ENCODE measurements around the gene CCDC54.
"Not testable (repeated sequence)": the region's sequence is repeated elsewhere in the genome, so short reads cannot be mapped to it uniquely, and the experiment has no call there.

Gene CCDC54
- 0 reads per million in 3 donors for total RNA-seq

DNA sequence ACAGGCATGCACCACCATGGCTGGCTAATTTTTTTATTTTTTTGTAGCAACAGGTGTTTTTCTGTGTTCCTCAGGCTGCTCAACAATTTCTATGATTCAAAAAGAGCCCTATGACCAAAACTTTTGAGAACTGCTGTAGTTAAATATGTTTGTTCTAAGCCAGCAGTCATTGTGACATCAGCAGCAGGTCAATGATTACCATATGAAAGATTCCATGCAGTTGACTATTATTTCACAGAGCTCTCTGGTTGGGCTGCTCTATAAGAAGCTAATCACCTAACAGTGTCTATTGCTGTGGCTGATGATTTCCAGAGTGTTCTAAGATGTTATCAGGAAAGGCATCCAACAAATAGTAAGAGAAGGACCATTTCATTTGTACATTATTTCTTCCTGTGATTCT, at the start of gene CCDC54:
Gene CCDC54 (plus strand): TSS at position 289 of the 400 bp plus-strand sequence. CDS start 149 bp downstream, outside the sequence.
- Histone ChIP-seq H3K4me1 (ENCODE audit: control insufficient read depth, insufficient read depth, low read length, poor library complexity, severe bottlenecking) (no peaks in the 10 kb centered on the region), H3K4me3 (ENCODE audit: insufficient read depth, low read depth, low read length, poor library complexity, severe bottlenecking) (no peak within 1 kb of the TSS), H3K27me3 (replicated peaks; ENCODE audit: control insufficient read depth, insufficient read depth, low read length, poor library complexity, severe bottlenecking) (no peaks in the 10 kb centered on the region), H3K9me3 (ENCODE audit: control insufficient read depth, low read length) (no peaks in the 10 kb centered on the region), H3K36me3 (ENCODE audit: control insufficient read depth, insufficient read depth, low read length) (no peaks in the 10 kb centered on the region), H3K27ac (ENCODE audit: insufficient read depth, low read length, poor library complexity, severe bottlenecking) (no peak within 1 kb of the TSS)
- DNase-seq: no peak

DNA sequence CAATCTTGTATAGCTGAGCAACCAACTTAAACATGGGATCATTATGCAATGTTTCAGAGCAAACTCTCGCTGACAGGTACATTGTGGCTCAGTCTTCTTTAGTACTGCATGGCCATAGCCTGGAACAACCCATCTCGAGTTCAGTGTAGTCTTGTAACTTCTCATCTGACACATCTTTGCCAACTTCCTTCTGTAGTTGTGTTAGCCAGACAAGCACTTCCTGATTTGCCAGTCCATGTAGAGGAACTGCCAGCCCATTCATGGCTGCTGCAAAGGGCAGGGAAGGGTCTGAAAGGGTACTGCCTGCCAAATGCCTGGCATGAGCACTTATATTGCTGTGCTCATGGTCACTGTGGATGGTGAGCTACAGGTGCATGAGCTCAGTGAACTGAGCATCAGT, 49.2 kb upstream of the CCDC54 start:
- Histone ChIP-seq H3K27ac (ENCODE audit: insufficient read depth, low read length, poor library complexity, severe bottlenecking) (no peak overlapping the region), H3K4me1 (ENCODE audit: control insufficient read depth, insufficient read depth, low read length, poor library complexity, severe bottlenecking) (no peaks in the 10 kb centered on the region), H3K9me3 (ENCODE audit: control insufficient read depth, low read length) (no peaks in the 10 kb centered on the region), H3K36me3 (ENCODE audit: control insufficient read depth, insufficient read depth, low read length) (no peaks in the 10 kb centered on the region), H3K27me3 (replicated peaks; ENCODE audit: control insufficient read depth, insufficient read depth, low read length, poor library complexity, severe bottlenecking) (no peaks in the 10 kb centered on the region), H3K4me3 (ENCODE audit: insufficient read depth, low read depth, low read length, poor library complexity, severe bottlenecking) (no peak overlapping the region)
- DNase-seq: no peak

DNA sequence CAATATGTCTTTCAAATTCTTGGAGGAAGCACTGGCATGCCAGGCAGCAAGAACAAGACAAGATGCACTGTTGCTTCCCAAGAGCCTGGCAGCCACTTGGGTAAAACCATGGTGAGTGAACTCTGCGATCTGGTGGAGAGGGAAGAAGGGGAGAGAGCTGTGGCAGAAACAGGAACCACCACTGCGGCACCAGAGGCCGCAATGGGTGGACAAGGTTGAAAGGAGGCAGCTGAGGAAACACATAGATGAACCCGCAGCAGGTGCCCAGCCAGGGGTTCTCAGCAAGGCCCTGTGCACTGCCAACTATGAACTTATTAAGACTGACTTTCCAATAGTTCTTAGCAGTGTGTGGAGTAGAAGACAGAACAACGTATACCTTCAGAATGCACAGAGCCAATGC, 48.2 kb upstream of the CCDC54 start:
- no peak overlapping the region for H3K27ac ChIP-seq (ENCODE audit: insufficient read depth, low read length, poor library complexity, severe bottlenecking)
- H3K4me3 ChIP-seq (ENCODE audit: insufficient read depth, low read depth, low read length, poor library complexity, severe bottlenecking): no peak overlapping the region
- no peaks in the 10 kb centered on the region for H3K9me3 ChIP-seq (ENCODE audit: control insufficient read depth, low read length)
- no peaks in the 10 kb centered on the region for H3K36me3 ChIP-seq (ENCODE audit: control insufficient read depth, insufficient read depth, low read length)
- no peaks in the 10 kb centered on the region for H3K27me3 ChIP-seq (replicated peaks; ENCODE audit: control insufficient read depth, insufficient read depth, low read length, poor library complexity, severe bottlenecking)
- no peaks in the 10 kb centered on the region for H3K4me1 ChIP-seq (ENCODE audit: control insufficient read depth, insufficient read depth, low read length, poor library complexity, severe bottlenecking)
- DNase-seq: no peak

- H3K36me3 ChIP-seq (ENCODE audit: control insufficient read depth, insufficient read depth, low read length); H3K27ac ChIP-seq (ENCODE audit: insufficient read depth, low read length, poor library complexity, severe bottlenecking); H3K4me3 ChIP-seq (ENCODE audit: insufficient read depth, low read depth, low read length, poor library complexity, severe bottlenecking); H3K27me3 ChIP-seq (replicated peaks; ENCODE audit: control insufficient read depth, insufficient read depth, low read length, poor library complexity, severe bottlenecking); H3K4me1 ChIP-seq (ENCODE audit: control insufficient read depth, insufficient read depth, low read length, poor library complexity, severe bottlenecking); DNase-seq; H3K9me3 ChIP-seq (ENCODE audit: control insufficient read depth, low read length): not testable (repeated sequence)
Observed at GRCh38 chr3:107339690-107340089, 37.5 kb upstream of the CCDC54 start.

- no peaks in the 10 kb centered on the region for H3K9me3 ChIP-seq (ENCODE audit: control insufficient read depth, low read length)
- no peak overlapping the region for H3K27ac ChIP-seq (ENCODE audit: insufficient read depth, low read length, poor library complexity, severe bottlenecking)
- no peak for DNase-seq
- no peaks in the 10 kb centered on the region for H3K27me3 ChIP-seq (replicated peaks; ENCODE audit: control insufficient read depth, insufficient read depth, low read length, poor library complexity, severe bottlenecking)
- no peak overlapping the region for H3K4me3 ChIP-seq (ENCODE audit: insufficient read depth, low read depth, low read length, poor library complexity, severe bottlenecking)
- no peaks in the 10 kb centered on the region for H3K36me3 ChIP-seq (ENCODE audit: control insufficient read depth, insufficient read depth, low read length)
- H3K4me1 ChIP-seq (ENCODE audit: control insufficient read depth, insufficient read depth, low read length, poor library complexity, severe bottlenecking): no peaks in the 10 kb centered on the region
Observed at GRCh38 chr3:107344722-107345121, 32.5 kb upstream of the CCDC54 start.

DNA sequence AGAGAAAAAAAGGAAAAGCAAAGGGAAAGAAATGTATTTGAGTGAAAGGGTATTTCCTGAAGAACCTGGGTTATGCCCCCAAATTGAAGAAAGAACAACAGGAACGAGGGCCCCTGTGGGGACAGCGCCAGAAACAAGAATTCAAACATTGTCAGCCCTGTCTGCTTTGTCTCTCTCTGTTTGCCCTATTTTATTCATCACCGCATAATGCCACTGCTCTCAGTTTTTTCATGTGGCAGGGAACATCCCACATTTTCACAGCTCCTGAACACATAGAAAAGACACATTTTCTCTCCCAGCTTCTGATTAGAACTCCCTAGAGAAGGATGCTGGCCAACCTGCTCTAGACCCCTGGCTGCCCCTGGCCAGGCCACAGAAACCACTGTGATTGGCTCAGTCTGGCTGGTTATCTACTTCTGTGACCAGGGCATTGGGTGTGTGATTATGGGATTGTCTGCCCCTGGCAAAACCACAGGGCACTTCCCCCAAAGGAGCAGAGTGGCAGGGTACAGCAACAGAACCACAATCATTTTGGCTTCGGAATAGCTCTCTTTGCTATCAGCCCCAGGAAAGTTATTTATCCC, 31.3 kb upstream of the CCDC54 start:
- Histone ChIP-seq H3K36me3 (ENCODE audit: control insufficient read depth, insufficient read depth, low read length) (no peaks in the 10 kb centered on the region), H3K4me1 (ENCODE audit: control insufficient read depth, insufficient read depth, low read length, poor library complexity, severe bottlenecking) (no peaks in the 10 kb centered on the region), H3K9me3 (ENCODE audit: control insufficient read depth, low read length) (no peaks in the 10 kb centered on the region), H3K27me3 (replicated peaks; ENCODE audit: control insufficient read depth, insufficient read depth, low read length, poor library complexity, severe bottlenecking) (no peaks in the 10 kb centered on the region), H3K4me3 (ENCODE audit: insufficient read depth, low read depth, low read length, poor library complexity, severe bottlenecking) (no peak overlapping the region), H3K27ac (ENCODE audit: insufficient read depth, low read length, poor library complexity, severe bottlenecking) (no peak overlapping the region)
- DNase-seq: no peak

GRCh38 chr3:107346564-107346963, 30.7 kb upstream of the CCDC54 start:
- Histone ChIP-seq H3K27me3 (replicated peaks; ENCODE audit: control insufficient read depth, insufficient read depth, low read length, poor library complexity, severe bottlenecking) (no peaks in the 10 kb centered on the region), H3K4me3 (ENCODE audit: insufficient read depth, low read depth, low read length, poor library complexity, severe bottlenecking) (no peak overlapping the region), H3K27ac (ENCODE audit: insufficient read depth, low read length, poor library complexity, severe bottlenecking) (no peak overlapping the region), H3K4me1 (ENCODE audit: control insufficient read depth, insufficient read depth, low read length, poor library complexity, severe bottlenecking) (no peaks in the 10 kb centered on the region), H3K36me3 (ENCODE audit: control insufficient read depth, insufficient read depth, low read length) (no peaks in the 10 kb centered on the region), H3K9me3 (ENCODE audit: control insufficient read depth, low read length) (no peaks in the 10 kb centered on the region)
- no peak for DNase-seq

GRCh38 chr3:107347751-107348150, 29.5 kb upstream of the CCDC54 start:
- Histone ChIP-seq H3K9me3 (ENCODE audit: control insufficient read depth, low read length) (no peaks in the 10 kb centered on the region), H3K4me1 (ENCODE audit: control insufficient read depth, insufficient read depth, low read length, poor library complexity, severe bottlenecking) (no peaks in the 10 kb centered on the region), H3K4me3 (ENCODE audit: insufficient read depth, low read depth, low read length, poor library complexity, severe bottlenecking) (no peak overlapping the region), H3K27me3 (replicated peaks; ENCODE audit: control insufficient read depth, insufficient read depth, low read length, poor library complexity, severe bottlenecking) (no peaks in the 10 kb centered on the region), H3K36me3 (ENCODE audit: control insufficient read depth, insufficient read depth, low read length) (no peaks in the 10 kb centered on the region), H3K27ac (ENCODE audit: insufficient read depth, low read length, poor library complexity, severe bottlenecking) (no peak overlapping the region)
- no peak for DNase-seq

DNA sequence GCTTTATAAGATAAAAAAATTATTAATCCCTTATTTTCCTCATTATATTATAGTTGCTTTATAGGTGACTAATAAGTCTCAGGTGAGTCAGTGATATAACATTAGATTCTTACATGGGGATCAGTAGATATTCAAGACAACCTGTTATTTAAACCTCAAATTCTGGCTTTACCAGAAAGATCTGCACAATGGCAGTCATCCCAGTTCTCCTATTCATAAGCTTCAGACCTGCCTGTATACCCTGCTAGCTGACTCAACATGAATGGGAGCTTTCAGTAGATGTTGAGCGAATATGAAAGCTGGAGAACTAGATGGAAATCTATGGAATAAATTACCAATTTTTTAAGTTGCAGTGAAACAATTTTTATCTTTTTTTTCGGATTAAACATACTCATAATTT, 20.5 kb upstream of the CCDC54 start:
- Histone ChIP-seq H3K9me3 (ENCODE audit: control insufficient read depth, low read length) (no peaks in the 10 kb centered on the region), H3K36me3 (ENCODE audit: control insufficient read depth, insufficient read depth, low read length) (no peaks in the 10 kb centered on the region), H3K27ac (ENCODE audit: insufficient read depth, low read length, poor library complexity, severe bottlenecking) (no peak overlapping the region), H3K27me3 (replicated peaks; ENCODE audit: control insufficient read depth, insufficient read depth, low read length, poor library complexity, severe bottlenecking) (no peaks in the 10 kb centered on the region), H3K4me1 (ENCODE audit: control insufficient read depth, insufficient read depth, low read length, poor library complexity, severe bottlenecking) (no peaks in the 10 kb centered on the region), H3K4me3 (ENCODE audit: insufficient read depth, low read depth, low read length, poor library complexity, severe bottlenecking) (no peak overlapping the region)
- no peak for DNase-seq

DNA sequence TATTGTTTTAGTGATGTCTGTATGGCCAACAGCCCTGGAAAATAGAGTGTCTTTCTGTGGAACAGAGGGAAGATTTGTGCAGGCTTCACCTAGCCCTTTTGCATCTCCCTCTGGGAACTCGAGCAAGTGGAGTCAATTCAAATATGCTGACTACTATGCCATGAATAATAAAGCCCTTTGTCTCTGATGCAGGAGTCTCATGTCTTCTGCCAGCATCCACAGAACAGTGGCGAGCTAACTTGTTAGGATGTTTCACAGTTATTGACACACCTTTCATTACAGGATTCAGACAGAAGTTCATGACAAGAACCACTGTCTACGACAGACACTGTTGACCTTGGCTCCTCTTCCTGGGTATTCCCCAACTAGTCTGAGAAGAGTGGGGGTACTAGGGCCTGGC, 15.6 kb upstream of the CCDC54 start:
- Histone ChIP-seq H3K9me3 (ENCODE audit: control insufficient read depth, low read length) (no peaks in the 10 kb centered on the region), H3K4me1 (ENCODE audit: control insufficient read depth, insufficient read depth, low read length, poor library complexity, severe bottlenecking) (no peaks in the 10 kb centered on the region), H3K27me3 (replicated peaks; ENCODE audit: control insufficient read depth, insufficient read depth, low read length, poor library complexity, severe bottlenecking) (no peaks in the 10 kb centered on the region), H3K27ac (ENCODE audit: insufficient read depth, low read length, poor library complexity, severe bottlenecking) (no peak overlapping the region), H3K36me3 (ENCODE audit: control insufficient read depth, insufficient read depth, low read length) (no peaks in the 10 kb centered on the region), H3K4me3 (ENCODE audit: insufficient read depth, low read depth, low read length, poor library complexity, severe bottlenecking) (no peak overlapping the region)
- DNase-seq: no peak

Measured in effector memory CD4-positive, alpha-beta T cell (primary cell).